ENCODE data around the gene SIM2.

The SIM2 gene

GRCh38 chr21:36689324-36689723, 9.6 kb upstream of the SIM2 start:
- no peak for DNase-seq

DNA sequence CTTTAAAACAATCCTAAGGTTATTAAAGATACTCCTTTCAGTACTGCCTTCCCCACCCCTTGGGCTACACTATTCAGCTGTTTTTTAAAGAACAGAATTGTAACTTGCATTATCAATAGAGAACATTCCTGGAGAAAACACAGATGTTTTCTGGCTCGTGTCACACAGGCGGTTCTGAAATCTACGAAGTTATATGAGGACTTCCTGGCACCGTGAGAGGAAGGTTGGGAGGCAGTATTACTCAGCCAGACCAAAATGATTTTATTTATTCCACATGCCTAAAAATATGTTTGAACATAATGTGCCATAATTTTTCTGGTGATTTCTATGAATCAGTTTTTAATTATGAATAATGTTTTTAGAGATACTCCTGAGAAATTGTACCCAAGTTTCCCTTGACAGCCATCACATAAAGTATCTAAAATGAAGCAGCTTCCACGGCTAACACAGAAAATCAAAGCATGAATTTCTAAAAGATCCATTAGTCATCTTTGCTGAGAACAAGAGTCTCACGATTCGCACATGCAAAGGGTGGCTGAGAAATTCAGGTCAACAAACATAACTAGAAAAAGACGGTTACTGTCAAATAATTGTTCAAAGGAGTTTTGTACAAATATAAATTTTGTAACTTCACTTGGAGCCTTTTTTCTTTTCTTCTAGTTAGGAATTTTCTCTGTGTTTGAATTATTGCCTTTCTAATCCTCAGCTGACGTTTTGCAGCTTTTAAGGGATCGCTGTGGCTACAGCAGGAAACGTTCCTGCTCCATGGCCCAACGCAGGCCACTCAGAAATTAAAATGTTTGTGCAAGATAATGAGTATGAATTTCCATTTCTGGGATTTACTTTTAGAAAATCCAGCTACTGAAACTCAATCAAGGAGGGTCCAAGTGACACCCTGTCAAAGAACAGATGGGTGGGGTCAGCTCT, 8.0 kb upstream of the SIM2 start:
- DNase-seq: no peak

DNA sequence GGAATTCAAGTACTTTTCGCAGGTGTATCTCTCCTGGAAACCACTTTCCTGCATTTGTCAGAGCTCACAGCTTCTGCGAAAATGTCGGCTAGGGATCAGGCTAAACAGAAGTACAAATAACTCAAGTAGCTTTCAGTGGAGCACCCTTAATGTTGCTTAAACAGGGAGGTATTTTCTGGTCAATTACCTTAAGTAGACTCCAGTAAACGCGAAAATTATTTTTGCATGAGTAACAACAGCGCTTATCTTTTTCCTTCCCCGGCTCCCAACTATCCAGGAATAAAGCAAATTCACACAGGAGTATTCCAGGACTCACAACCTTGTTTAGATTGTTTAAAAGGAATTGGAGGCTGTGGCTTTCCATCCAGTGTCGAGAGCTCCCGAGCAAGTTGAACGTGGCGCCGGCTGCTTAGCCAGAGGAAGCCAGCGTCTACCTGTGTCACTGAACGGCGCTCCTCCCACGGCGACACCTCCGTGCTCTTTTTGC, 7.3 kb upstream of the SIM2 start:
- no peak for DNase-seq

GRCh38 chr21:36692114-36692834, 6.6 kb upstream of the SIM2 start:
- no peak for DNase-seq

- DNase-seq: no peak
Observed at GRCh38 chr21:36692835-36693488, 6.0 kb upstream of the SIM2 start.

- no peak for DNase-seq
Observed at GRCh38 chr21:36693489-36694030, 5.4 kb upstream of the SIM2 start.

DNA sequence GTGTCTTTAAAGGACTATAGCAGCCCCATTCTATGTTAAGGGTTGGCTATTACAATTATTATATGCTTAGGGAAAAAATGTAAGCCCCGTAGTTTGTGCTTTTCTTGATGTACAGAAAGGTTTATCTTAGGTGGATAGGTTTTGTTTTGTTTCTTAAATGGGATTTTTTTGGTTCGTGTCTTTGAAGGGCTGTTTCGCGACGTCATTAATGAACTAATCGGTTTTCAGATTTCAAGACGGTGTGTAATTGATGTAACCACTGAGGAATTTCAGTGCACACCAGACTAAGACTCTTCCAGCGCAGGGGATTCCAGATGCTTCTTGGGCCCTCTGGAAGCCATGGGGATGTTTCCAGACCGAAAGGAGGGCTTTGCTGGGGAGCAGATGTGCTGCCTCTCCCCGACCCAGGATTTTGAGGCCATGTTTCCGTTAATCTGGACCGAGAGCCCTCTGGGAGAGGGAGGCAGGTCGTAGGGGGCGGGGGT, 4.8 kb upstream of the SIM2 start:
- no peak for DNase-seq

DNA sequence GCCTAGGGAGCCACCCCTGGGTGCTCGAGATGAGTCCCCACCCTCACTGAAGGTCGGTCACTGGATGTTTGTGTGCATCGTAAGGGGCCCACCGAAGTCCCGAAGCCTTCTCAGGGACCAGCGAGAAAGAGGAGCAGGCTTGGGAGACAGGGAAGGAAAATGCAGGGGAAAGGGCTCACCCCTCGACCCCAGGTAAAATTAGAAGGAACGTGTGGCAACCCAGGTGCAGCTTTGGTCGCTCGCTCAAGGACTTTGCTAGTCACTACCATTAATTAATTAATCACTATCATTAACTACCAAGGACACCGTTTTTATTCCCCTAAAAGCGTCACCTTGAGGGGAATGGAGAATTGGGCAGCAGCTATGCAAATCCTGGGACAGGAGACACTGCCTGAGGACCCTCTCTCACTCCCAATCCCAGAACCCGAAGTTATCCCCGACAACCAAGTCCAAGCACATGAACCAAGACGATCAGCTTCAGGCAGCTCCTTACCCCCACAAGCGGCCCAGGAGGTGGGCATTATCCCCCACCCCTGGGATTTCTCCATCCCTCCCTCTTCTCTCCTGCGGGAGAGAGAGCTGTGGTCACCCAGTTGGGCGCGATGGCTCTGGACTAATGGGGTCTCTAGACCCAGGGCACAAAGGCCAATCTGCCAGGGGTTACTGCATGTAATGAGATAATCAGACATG, 4.2 kb upstream of the SIM2 start:
- DNase-seq: no peak

GRCh38 chr21:36695283-36695634, 3.7 kb upstream of the SIM2 start:
- DNase-seq: no peak

- no peak for DNase-seq
Observed at GRCh38 chr21:36695671-36696389, 3.1 kb upstream of the SIM2 start.

DNA sequence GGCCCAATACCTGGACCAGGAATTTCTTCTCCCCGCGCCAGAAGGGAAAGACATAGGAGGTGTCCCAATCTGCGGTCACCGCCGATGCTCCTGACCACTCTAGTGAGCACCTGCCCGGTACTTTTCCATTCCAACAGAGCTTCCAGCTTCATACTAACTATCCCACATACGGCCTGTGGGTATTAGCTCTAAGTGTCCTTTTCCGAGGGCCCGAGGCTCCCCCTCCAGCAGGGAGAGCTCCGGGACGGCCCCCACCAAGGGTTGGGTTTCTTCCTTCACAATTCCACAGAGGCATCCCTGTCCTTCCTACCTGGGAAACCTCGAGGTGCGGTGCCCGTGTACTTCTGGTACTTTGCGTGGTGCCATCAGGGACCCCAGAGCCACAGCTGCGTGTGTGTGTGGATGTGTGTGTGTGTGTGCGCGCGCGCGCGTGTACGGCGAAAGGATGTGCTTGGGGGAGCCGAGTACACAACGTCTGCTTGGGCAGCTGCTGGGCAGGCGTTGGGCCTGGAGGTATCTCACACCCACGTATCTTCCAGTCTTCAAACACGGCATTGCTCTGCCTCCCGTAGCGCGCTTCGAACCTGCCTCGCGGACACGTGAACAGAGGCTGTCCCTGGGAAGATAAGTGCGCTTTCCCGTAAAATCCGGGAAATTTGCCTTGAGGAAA, 2.4 kb upstream of the SIM2 start:
- no peak for DNase-seq

DNA sequence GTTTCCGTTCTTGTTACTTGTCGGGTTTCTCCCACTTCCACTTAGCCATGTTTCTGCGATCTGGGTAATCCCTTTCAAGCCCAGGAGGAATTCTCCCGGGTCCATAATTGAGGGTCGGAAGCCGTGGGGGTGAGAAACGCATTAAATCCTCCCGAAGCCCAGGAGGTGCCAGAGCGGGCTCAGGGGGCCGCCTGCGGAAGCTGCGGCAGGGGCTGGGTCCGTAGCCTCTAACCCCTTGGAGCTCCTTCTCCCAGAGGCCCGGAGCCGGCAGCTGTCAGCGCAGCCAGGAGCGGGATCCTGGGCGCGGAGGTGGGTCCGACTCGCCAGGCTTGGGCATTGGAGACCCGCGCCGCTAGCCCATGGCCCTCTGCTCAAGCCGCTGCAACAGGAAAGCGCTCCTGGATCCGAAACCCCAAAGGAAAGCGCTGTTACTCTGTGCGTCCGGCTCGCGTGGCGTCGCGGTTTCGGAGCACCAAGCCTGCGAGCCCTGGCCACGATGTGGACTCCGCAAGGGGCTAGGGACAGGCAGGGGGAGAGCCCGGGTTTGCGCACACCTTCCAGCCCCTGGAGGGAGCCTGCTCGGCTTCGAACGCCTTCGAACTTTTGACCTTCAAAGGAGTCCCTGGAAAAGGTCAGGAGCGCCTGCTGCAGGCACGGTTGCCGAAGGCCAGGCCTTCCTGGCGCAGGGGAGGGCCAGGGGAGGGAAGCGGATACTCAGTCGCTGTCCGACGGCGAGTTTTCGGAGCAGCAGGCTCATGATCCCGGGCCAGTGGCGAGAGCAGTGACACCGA, 1.7 kb upstream of the SIM2 start:
- DNase-seq: no peak

GRCh38 chr21:36697851-36698384, 997 bp upstream of the SIM2 start:
- no peak for DNase-seq

DNA sequence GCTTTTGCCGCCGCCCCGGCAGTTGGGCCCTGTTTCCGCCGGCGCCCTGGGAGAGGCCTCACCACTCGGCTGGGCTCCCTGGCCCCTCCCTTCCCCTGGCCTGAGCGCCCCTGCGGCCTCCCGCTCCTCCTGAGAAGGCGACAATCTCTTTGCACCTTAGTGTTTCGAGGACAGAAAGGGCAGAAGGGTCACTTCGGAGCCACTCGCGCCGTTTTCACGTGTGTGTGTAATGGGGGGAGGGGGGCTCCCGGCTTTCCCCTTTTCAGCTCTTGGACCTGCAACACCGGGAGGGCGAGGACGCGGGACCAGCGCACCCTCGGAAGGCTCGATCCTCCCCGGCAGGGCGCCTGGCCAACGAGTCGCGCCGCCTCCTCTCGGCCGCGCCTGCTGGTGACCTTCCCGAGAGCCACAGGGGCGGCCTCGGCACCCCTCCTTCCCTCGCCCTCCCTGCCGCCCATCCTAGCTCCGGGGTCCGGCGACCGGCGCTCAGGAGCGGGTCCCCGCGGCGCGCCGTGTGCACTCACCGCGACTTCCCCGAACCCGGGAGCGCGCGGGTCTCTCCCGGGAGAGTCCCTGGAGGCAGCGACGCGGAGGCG, 432 bp upstream of the SIM2 start:
- no peak for DNase-seq

DNA sequence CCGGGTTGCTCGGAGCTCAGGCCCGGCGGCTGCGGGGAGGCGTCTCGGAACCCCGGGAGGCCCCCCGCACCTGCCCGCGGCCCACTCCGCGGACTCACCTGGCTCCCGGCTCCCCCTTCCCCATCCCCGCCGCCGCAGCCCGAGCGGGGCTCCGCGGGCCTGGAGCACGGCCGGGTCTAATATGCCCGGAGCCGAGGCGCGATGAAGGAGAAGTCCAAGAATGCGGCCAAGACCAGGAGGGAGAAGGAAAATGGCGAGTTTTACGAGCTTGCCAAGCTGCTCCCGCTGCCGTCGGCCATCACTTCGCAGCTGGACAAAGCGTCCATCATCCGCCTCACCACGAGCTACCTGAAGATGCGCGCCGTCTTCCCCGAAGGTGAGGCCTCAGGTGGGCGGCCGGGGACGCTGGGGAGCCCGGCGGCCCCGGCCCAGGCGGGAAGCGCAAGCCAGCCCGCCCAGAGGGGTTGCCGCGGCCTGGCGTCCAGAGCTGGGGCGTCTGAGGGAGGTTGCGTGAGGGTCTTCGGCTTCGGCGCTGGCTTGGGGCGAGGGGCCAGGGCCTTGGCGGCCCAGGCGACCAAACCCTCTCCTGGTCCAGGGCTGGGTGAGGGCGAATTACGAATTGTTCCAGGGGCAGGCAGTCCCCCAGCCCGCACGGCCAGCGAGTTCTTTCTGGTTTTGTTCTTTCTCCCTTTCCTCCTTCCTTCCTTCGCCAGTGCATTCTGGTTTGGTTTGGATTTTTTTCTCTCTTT, 805 bp downstream of the SIM2 start:
- DNase-seq: no peak

- DNase-seq: no peak
Observed at GRCh38 chr21:36700295-36700970, 1.5 kb downstream of the SIM2 start.

DNA sequence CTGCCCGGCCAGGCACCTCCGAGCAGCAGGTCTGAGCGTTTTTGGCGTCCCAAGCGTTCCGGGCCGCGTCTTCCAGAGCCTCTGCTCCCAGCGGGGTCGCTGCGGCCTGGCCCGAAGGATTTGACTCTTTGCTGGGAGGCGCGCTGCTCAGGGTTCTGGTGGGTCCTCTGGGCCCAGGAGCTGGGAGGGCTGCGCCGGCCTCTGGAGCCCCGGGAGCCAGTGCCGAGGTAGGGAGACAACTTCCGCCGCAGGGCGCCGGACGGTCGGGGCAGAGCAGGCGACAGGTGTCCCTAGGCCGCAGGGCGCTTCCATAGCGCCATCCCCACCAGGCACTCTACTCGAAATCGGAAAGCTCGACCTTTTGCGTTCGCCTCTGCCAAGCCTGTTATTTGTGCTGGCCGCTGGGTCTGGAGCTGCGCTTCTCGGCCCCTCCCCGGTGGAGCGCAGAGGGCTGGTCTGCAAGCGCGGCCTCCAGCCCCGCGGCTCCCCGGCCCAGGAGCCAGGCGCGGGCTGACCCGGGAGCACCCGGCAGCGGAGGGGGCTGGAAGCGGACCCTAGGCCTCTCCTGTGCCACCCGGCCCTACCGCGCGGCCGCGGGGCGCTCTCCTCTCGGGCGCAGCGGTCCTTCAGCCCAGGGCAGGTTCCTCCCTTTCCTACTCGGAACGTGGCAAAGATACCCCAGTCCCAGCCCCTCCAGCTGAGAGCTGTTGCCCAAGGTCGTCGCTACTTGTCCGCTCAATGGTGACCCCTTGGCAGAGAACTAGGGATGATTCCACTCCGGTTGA, 2.2 kb downstream of the SIM2 start:
- no peak for DNase-seq

Measured in stimulated activated CD4-positive, alpha-beta T cell treated with anti-CD3 and anti-CD28 coated beads, Interleukin-1b, Interleukin-23, amount 100 ng/mL, for 48 hours (primary cell).